Measurements from ENCODE around the gene NUP98. TPM values are rescaled to one million over a fixed set of nuclear protein-coding genes. Genes with fewer than 3 reads are reported as not detected.

Gene NUP98
- total and polyA plus RNA-seq, 10 of the 15 experiments (the other 5 are each of a cell fraction or from before 2014, with no cell fraction given): 21.7 to 108 (median 78.9) TPM

GRCh38 chr11:3840870-3841425 is 43.6 kb upstream of the NUP98 start, which contains the start of gene RHOG (continued):
- TF ChIP-seq BCL3 (IDR thresholded peaks at IDR 0.05; ENCODE audit: borderline replicate concordance, insufficient read depth, low read depth, low read length, poor library complexity, severe bottlenecking): peak; percentile 55
- 0 out of 2 replicates have a peak, but pooled peaks have one; percentile 25 for TF ChIP-seq TAF1 (IDR thresholded peaks at IDR 0.05; ENCODE audit: borderline replicate concordance, low read depth, low read length)
- TF ChIP-seq JUND (IDR thresholded peaks at IDR 0.05; ENCODE audit: low read depth, low read length): no peak
- TF ChIP-seq FOXK2 (IDR thresholded peaks at IDR 0.05): no peak
- TF ChIP-seq MEF2B (IDR thresholded peaks at IDR 0.05; ENCODE audit: partially characterized antibody, poor library complexity, severe bottlenecking): peak; percentile 96
- TF ChIP-seq YBX1 (IDR thresholded peaks at IDR 0.05): no peak
- TF ChIP-seq PAX5 (IDR thresholded peaks at IDR 0.05; ENCODE audit: borderline replicate concordance, low read depth, low read length): peak; percentile 68
- TF ChIP-seq RAD21 (IDR thresholded peaks at IDR 0.05; ENCODE audit: insufficient read depth, low read depth, low read length): no peak
- no peak for TF ChIP-seq DPF2 (IDR thresholded peaks at IDR 0.05)
- TF ChIP-seq SMAD5 (IDR thresholded peaks at IDR 0.05; ENCODE audit: low read depth): 0 out of 2 replicates have a peak, but pooled peaks have one; percentile 1
- no peak for TF ChIP-seq NR2C1 (IDR thresholded peaks at IDR 0.05)
- 0 out of 2 replicates have a peak, but pooled peaks have one; percentile 29 for TF ChIP-seq MEF2A (IDR thresholded peaks at IDR 0.05; ENCODE audit: insufficient read depth, low read depth, low read length)
- peak; percentile 72; the same call in 1 of the 2 replicates for TF ChIP-seq SPI1 (IDR thresholded peaks at IDR 0.05; ENCODE audit: borderline replicate concordance, insufficient read depth, low read depth, low read length)
- TF ChIP-seq POU2F2 (IDR thresholded peaks at IDR 0.05; ENCODE audit: borderline replicate concordance, low read depth, low read length): peak; percentile 17; the same call in 1 of the 3 replicates
- no peak for TF ChIP-seq NR2F1 (conservative IDR thresholded peaks at IDR 0.05)

Measured in GM12878 (cell line).